Colon (tissue), 2 donors: ENCODE results near the gene TMEM176A.
"Not testable (repeated sequence)": the region's sequence is repeated elsewhere in the genome, so short reads cannot be mapped to it uniquely, and the experiment has no call there.

ENCODE experiments used
- FAIRE-seq: peaks from 2 replicates; lab custom pipeline; 2012; peaks lifted over from hg19 to GRCh38; lab: Jason Lieb, UNC
- donor health status: control.
- donor health status: control.

TMEM176A gene

DNA sequence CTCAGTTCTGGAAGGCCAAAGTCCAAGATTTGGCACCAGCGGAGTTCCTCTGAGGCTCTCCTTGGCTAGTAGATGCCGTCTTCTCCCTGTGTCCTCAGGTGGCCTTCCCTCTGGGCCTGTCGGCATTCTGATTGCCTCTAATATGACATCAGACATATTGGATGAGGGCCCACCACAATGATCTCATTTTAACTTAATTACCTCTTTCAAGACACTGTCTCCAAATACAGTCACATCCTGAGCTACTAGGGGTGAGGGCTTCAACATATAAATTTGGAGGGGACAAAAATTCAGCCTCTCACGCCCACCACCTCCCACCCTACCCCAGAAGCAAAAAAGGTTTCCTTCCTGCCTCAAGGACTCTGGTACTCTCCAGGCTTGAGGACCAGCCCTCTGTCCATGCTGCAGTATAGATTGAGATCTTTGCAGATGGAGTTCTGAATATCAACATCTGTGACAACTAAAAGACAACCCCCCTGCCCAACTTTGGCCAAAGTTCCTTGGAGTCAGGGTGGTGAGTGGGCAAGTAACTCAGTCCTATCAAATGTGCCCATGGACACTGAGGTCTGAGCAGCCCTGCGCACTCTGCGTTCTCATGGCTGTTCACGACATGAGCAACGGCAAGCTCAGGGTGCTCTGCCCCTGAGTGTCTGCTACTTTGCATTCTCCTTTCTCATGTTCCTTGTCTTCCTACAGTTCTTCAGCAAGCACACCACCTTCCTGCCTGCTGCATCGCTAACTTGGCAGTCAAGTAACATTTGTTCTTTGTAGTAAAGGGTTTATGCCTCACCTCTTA lies 11.9 kb upstream of the TMEM176A start:
- FAIRE-seq: no peak

DNA sequence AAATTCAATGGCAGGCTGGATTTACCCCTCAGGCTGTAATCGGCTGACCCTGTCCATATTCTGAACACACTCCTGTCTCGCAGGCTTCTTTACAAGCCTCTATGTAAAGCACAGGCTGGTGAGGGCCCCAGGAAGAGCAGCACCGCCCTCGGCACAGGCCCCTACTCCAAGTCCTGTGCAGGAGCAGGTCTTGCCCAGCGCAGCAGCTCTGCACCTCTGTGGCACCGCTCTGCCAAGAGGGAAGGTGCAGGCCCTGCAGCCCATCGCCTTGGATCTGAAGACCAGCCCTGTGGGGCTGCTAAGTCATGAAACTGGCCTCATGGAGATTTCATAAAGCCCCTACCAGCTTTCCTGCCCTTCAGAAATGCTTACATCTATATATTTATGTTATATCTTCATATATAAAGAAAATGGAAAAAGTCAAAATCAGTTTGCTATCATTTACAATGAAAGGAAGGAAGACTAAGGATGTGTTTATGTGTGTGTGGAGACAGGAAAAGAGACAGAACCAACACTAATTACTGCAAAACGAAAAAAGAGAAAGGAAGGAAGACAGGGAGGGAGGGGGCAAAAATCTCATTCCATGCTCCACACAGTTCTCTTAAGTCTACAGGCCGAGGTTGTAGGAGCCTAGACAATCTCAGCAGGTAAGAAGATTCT lies 10.0 kb upstream of the TMEM176A start:
- FAIRE-seq: no peak

GRCh38 chr7:150791304-150791703 lies 9.3 kb upstream of the TMEM176A start:
- no peak for FAIRE-seq

GRCh38 chr7:150791746-150792452 lies 8.7 kb upstream of the TMEM176A start:
- FAIRE-seq: no peak

- no peak for FAIRE-seq
These were observed 6.9 kb upstream of the TMEM176A start for GRCh38 chr7:150793569-150794238.

GRCh38 chr7:150797661-150798060 lies 2.9 kb upstream of the TMEM176A start:
- FAIRE-seq: no peak

DNA sequence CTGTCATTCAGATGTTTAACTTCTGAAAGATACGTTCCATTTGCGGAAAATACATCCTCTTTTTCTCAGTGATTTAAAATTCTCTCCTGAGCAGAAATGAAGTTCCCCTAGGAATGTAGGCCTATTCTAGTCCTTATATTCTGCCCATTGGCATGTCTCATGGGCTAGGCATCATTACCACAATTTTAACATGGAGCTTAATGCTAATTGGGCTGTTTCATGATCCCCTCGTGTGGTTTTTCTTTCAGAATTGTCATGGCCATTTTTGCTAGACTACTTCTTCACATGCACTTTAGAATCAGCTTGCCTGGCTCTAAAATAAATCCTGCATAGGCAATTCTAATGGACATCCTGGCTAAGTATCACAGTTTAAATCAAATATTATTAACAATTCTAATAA lies 1.4 kb upstream of the TMEM176A start:
- no peak for FAIRE-seq

DNA sequence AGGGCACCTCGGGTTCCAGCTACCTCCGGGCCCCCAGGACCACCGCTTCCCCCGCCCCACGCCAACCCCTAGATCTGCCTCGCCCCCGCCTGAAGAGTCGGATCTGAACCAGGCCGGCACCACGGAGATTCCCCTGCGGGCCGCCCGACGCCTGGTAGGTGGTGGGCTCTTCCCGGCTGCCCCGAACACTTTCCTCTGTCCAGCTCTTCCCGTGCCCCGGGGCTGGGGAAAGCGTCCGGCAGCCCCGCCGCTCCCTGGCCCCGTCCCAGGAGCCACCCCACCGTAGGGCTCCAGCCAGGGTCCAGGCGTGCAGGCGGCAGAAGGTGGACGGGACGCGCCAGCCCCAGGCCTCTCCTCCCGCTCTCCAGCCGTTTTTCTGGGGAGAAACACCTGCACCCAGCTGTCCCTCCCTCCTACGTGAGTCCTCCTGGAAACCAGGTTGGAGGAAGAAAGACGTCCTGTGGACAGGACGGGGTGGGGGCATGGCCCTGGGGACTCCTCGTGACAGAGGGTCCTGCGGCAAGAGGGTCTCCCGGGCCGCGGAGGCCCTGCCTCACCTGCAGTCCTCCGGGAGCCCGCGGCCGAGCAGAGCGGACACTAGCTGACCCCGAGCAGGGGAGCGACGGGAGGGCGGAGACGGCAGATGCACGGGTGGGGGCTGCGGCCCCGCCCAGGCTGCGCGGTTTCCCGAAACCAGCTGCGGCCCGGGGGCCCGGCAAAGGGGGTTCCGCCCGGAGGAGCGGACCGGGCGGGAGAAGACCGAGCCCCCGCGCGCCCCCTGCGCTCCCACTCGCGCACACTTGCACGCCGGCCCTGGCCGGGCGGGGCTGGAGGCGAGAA lies 608 bp upstream of the TMEM176A start, which contains the start of gene TMEM176B:
Gene TMEM176B, minus strand, starts transcription at position 624 of the 840 bp plus-strand sequence. CDS start 3,795 bp downstream, outside the sequence.
- no peak for FAIRE-seq

DNA sequence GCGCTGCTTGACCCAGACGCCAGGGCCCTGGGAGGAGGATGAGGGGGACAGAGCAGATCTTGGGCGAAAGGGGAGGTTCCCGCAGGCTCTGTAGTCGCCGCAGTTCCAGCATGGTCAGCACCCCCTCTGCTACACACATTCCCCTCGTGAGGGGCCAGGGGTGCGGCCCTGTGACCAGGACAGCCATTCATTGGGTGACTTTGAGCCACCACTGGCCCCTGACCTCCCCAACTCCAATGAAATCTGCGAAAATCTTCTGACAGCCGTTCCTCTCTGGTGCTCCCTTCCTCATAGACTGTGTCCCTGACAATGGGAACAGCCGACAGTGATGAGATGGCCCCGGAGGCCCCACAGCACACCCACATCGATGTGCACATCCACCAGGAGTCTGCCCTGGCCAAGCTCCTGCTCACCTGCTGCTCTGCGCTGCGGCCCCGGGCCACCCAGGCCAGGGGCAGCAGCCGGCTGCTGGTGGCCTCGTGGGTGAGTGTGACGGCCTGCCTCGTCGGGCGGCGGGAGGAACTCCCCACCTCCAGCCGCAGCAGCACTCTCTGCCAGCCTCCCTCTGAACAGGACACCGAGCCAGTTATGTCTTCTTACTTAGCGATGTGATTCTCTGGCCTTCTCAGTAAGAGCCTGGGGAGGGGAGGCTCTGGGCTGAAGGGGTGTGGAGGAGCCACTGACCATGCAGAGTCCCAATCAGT lies 825 bp downstream of the TMEM176A start:
- FAIRE-seq: no peak

- no peak for FAIRE-seq
These were observed 1.6 kb downstream of the TMEM176A start for GRCh38 chr7:150801946-150802771.

DNA sequence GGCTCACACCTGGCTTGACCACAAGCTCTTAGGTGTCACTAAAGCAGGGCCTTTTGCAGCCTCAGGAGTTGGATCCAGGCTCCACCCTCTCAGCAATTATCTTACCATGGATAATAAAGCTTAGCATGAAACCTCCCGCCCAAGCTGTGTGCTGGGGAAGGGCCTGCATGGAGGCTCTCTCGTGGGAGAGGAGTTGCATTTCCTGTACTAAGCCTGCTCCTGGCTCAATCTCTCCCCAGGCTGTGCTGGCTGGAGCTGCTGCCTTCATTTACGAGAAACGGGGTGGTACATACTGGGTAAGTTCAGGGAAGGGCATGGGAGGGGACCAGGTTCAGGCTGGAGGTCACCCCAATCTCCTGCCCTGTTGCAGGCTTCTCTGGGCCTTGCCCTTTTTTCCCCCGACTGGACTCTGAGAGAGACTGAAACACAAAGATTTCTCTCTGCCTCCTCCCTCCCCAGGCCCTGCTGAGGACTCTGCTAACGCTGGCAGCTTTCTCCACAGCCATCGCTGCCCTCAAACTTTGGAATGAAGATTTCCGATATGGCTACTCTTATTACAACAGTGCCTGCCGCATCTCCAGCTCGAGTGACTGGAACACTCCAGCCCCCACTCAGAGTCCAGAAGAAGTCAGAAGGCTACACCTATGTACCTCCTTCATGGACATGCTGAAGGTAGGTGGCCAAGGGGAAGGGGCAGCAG lies 2.7 kb downstream of the TMEM176A start:
- no peak for FAIRE-seq

GRCh38 chr7:150804802-150805201 lies 4.2 kb downstream of the TMEM176A start:
- no peak for FAIRE-seq

GRCh38 chr7:150805864-150806263 lies 5.3 kb downstream of the TMEM176A start:
- no peak for FAIRE-seq

DNA sequence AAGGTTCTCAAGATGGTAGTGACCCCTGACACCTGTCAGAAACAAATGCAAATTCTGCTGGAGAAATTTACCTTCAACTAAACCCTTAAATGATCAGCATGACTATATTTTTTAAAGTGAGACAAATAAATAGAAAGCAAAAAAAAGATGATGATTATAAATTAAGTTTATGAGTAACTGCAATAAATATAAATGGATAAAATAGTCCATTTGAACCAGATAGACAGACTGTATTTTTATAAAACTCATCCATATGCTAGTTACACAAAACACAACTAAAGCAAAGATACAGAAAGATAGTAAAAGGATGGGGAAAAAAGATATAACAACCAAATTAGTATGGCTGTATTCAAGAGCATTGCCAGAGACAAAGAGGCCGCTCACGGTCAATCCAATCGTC lies 5.9 kb downstream of the TMEM176A start:
- no peak for FAIRE-seq

- no peak for FAIRE-seq
These were observed 6.3 kb downstream of the TMEM176A start for GRCh38 chr7:150806863-150807262.

GRCh38 chr7:150807616-150808438 lies 7.3 kb downstream of the TMEM176A start:
- FAIRE-seq: not testable (repeated sequence)

- no peak for FAIRE-seq
These were observed 13.9 kb downstream of the TMEM176A start for GRCh38 chr7:150814328-150815001.

- FAIRE-seq: no peak
These were observed 18.4 kb downstream of the TMEM176A start for GRCh38 chr7:150818971-150819370.
